HepG2 (cell line): ENCODE results near the gene YPEL4. TPM values are rescaled to one million over a fixed set of nuclear protein-coding genes. Genes with fewer than 3 reads are reported as not detected.

Source experiments
- DPF2 ChIP-seq: sonication (generic); formaldehyde crosslinking; IDR thresholded peaks from 2 replicates; pipeline ENCODE4 v1.4.0; 2020; ENCODE audit warnings: mild to moderate bottlenecking, low read depth, missing genetic modification reagents, borderline replicate concordance
- HDAC1 ChIP-seq: sonication (generic); formaldehyde crosslinking; IDR thresholded peaks from 2 replicates; pipeline ENCODE4 v1.5.1; 2020; ENCODE audit warnings: mild to moderate bottlenecking, missing genetic modification reagents
- MTA3 ChIP-seq: sonication (generic); formaldehyde crosslinking; IDR thresholded peaks from 2 replicates; pipeline ENCODE4 v1.4.0; 2020; ENCODE audit warnings: missing genetic modification reagents
- NBN ChIP-seq: fragments of 450-650 bp; conservative IDR thresholded peaks from 2 replicates; pipeline ENCODE4 v1.6.1; 2017
- NFIC ChIP-seq: IDR thresholded peaks from 2 replicates; pipeline ENCODE4 v1.6.1; 2012; ENCODE audit warnings: mild to moderate bottlenecking, low read length, inconsistent platforms
- NFYB ChIP-seq: sonication (generic); formaldehyde crosslinking; IDR thresholded peaks from 2 replicates; pipeline ENCODE4 v1.4.0; 2020; ENCODE audit warnings: missing genetic modification reagents
- ZBTB20 ChIP-seq: sonication (generic); formaldehyde crosslinking; IDR thresholded peaks from 2 replicates; pipeline ENCODE4 v1.8.1; 2023; ENCODE audit warnings: missing genetic modification reagents, low read depth, mild to moderate bottlenecking, borderline replicate concordance
- ZNF207 ChIP-seq: fragments of 450-650 bp; IDR thresholded peaks from 2 replicates; pipeline ENCODE4 v1.6.1; 2016; ENCODE audit warnings: antibody characterized with exemption, borderline replicate concordance
- ZNF253 ChIP-seq: sonication (generic); formaldehyde crosslinking; IDR thresholded peaks from 2 replicates; pipeline ENCODE4 v1.8.0; 2022; ENCODE audit warnings: mild to moderate bottlenecking, missing genetic modification reagents, borderline replicate concordance
- ZNF496 ChIP-seq: sonication (generic); formaldehyde crosslinking; IDR thresholded peaks from 2 replicates; pipeline ENCODE4 v1.8.1; 2023; ENCODE audit warnings: mild to moderate bottlenecking, moderate library complexity, missing genetic modification reagents; ENCODE audit not compliant: insufficient replicate concordance
- ZNF572 ChIP-seq: sonication (generic); formaldehyde crosslinking; IDR thresholded peaks from 2 replicates; pipeline ENCODE4 v1.5.1; 2020; ENCODE audit warnings: mild to moderate bottlenecking, missing genetic modification reagents
- ZNF780A ChIP-seq: sonication (generic); formaldehyde crosslinking; IDR thresholded peaks from 2 replicates; pipeline ENCODE4 v1.8.0; 2022; ENCODE audit warnings: mild to moderate bottlenecking, missing genetic modification reagents, moderate library complexity
- polyA plus RNA-seq, 8 experiments: library from polyadenylated mRNA; depleted of rRNA in 3 of 8; stranded (reverse) in 7 of 8; unstranded in 1 of 8; fragments of >200 nt; fragmentation: Illumina TruSeq in 4 of 8; extraction: Trizol in 4 of 8; gene quantifications; 2 replicates each; pipeline versions ENCODE4 v1.2.1 to v1.2.3, GENCODE V29; 2011 to 2016; ENCODE audit warnings: low read depth in 4 of 8, missing spikeins in 1 of 8, mixed read lengths in 1 of 8; ENCODE audit not compliant: insufficient read depth in 1 of 8
- total RNA-seq, 5 experiments: library from RNA; depleted of rRNA; stranded (reverse); fragments of >200 nt; fragmentation: Illumina TruSeq; extraction: Trizol; gene quantifications; 2 replicates each; pipeline ENCODE4 v1.2.3, GENCODE V29; 2016; ENCODE audit warnings: low read depth in 1 of 5
- TF ChIP-seq, protein P1 (sequence below): sonication (generic); formaldehyde crosslinking; IDR thresholded peaks from 2 replicates; pipeline ENCODE4 v1.8.1; 2023; ENCODE audit warnings: mild to moderate bottlenecking, missing genetic modification reagents, borderline replicate concordance
- TF ChIP-seq, protein P2 (sequence below), 2 experiments: fragments of 450-650 bp in 1 of 2; sonication (generic) in 1 of 2; formaldehyde crosslinking in 1 of 2; IDR thresholded peaks; 2 replicates each; pipeline versions ENCODE4 v1.6.1 to v1.8.0; 2016 to 2022; ENCODE audit warnings: antibody characterized with exemption in 1 of 2, mild to moderate bottlenecking in 1 of 2, missing genetic modification reagents in 1 of 2
- TF ChIP-seq, protein P3 (sequence below): sonication (generic); formaldehyde crosslinking; IDR thresholded peaks from 2 replicates; pipeline ENCODE4 v1.4.0; 2020; ENCODE audit warnings: low read depth, mild to moderate bottlenecking, missing genetic modification reagents
- TF ChIP-seq, protein P4 (sequence below): sonication (generic); formaldehyde crosslinking; IDR thresholded peaks from 2 replicates; pipeline ENCODE4 v1.9.0; 2021; ENCODE audit warnings: missing genetic modification reagents, mild to moderate bottlenecking, borderline replicate concordance

The YPEL4 gene
- total and polyA plus RNA-seq, 2 of the 13 experiments (the other 11 are each of a cell fraction or from before 2014, with no cell fraction given): 0.04 TPM; not detected in 1

DNA sequence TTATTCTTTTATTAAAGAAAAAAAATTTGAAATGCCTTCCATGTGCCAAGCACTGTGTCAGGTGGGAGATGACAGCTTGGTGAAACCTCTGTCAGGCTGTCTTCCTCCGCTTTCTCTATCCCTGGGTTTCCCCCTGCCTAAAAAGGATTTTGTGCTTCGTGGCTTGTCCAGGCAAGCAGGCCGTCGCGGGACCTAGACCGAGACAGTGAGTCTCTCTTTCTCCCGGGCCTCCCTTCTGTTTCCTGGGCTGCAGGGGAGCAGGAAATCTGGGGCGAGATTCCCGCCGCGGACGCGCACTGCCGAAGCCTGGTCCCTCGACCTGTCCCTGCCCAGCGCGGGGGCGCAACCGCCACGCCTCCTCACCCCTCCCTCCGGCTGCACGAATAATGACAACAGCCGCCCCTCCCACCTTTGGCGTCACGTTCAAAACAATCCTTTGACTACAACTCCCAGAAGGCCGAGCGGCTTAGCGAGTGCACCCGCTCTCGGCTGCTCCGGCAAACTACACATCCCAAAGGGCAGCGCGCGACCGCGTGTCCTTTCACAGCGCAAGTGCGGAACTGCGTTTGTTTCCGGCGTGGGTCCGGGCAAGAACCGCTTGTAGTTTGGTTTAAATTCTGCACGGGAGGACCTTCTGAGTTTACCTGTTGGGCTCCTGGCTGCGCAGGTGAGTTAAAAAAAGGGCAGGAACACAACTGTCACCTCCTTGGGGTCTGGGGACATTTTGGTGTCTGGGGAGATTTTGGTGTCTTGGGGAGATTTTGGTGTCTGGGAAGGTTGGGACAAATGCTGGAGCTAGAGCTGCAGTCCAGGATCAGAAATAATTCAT, 7.7 kb upstream of the YPEL4 start, which contains the start of gene CLP1 (continued):
- TF ChIP-seq DPF2 (CRISPR knock-in tag) (0 out of 2 replicates have a peak, but pooled peaks have one; percentile 20), ZNF207 (no peak), HDAC1 (CRISPR knock-in tag) (peak; percentile 80; the same call in 1 of the 2 replicates), ZNF253 (CRISPR knock-in tag) (no peak), ZNF496 (CRISPR knock-in tag) (no peak), NFIC (no peak), ZNF780A (CRISPR knock-in tag) (peak; percentile 73; the same call in 1 of the 2 replicates), NBN (no peak), NFYB (peak; percentile 65), ZBTB20 (CRISPR knock-in tag) (peak; percentile 78; the same call in 1 of the 2 replicates), MTA3 (CRISPR knock-in tag) (no peak), ZNF572 (CRISPR knock-in tag) (no peak; the same call in 1 of the 2 replicates)
- TF ChIP-seq, protein P1, sequence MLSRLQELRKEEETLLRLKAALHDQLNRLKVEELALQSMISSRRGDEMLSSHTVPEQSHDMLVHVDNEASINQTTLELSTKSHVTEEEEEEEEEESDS (CRISPR knock-in tag): no peak
- TF ChIP-seq, protein P2, sequence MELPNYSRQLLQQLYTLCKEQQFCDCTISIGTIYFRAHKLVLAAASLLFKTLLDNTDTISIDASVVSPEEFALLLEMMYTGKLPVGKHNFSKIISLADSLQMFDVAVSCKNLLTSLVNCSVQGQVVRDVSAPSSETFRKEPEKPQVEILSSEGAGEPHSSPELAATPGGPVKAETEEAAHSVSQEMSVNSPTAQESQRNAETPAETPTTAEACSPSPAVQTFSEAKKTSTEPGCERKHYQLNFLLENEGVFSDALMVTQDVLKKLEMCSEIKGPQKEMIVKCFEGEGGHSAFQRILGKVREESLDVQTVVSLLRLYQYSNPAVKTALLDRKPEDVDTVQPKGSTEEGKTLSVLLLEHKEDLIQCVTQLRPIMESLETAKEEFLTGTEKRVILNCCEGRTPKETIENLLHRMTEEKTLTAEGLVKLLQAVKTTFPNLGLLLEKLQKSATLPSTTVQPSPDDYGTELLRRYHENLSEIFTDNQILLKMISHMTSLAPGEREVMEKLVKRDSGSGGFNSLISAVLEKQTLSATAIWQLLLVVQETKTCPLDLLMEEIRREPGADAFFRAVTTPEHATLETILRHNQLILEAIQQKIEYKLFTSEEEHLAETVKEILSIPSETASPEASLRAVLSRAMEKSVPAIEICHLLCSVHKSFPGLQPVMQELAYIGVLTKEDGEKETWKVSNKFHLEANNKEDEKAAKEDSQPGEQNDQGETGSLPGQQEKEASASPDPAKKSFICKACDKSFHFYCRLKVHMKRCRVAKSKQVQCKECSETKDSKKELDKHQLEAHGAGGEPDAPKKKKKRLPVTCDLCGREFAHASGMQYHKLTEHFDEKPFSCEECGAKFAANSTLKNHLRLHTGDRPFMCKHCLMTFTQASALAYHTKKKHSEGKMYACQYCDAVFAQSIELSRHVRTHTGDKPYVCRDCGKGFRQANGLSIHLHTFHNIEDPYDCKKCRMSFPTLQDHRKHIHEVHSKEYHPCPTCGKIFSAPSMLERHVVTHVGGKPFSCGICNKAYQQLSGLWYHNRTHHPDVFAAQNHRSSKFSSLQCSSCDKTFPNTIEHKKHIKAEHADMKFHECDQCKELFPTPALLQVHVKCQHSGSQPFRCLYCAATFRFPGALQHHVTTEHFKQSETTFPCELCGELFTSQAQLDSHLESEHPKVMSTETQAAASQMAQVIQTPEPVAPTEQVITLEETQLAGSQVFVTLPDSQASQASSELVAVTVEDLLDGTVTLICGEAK (IDR thresholded peaks at IDR 0.05): no peak
- TF ChIP-seq, protein P2 (CRISPR knock-in tag; IDR thresholded peaks at IDR 0.05): peak; percentile 99
- TF ChIP-seq, protein P3, sequence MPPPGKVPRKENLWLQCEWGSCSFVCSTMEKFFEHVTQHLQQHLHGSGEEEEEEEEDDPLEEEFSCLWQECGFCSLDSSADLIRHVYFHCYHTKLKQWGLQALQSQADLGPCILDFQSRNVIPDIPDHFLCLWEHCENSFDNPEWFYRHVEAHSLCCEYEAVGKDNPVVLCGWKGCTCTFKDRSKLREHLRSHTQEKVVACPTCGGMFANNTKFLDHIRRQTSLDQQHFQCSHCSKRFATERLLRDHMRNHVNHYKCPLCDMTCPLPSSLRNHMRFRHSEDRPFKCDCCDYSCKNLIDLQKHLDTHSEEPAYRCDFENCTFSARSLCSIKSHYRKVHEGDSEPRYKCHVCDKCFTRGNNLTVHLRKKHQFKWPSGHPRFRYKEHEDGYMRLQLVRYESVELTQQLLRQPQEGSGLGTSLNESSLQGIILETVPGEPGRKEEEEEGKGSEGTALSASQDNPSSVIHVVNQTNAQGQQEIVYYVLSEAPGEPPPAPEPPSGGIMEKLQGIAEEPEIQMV (CRISPR knock-in tag): peak; percentile 99
- TF ChIP-seq, protein P4, sequence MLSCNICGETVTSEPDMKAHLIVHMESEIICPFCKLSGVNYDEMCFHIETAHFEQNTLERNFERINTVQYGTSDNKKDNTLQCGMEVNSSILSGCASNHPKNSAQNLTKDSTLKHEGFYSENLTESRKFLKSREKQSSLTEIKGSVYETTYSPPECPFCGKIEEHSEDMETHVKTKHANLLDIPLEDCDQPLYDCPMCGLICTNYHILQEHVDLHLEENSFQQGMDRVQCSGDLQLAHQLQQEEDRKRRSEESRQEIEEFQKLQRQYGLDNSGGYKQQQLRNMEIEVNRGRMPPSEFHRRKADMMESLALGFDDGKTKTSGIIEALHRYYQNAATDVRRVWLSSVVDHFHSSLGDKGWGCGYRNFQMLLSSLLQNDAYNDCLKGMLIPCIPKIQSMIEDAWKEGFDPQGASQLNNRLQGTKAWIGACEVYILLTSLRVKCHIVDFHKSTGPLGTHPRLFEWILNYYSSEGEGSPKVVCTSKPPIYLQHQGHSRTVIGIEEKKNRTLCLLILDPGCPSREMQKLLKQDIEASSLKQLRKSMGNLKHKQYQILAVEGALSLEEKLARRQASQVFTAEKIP (CRISPR knock-in tag): no peak
